GM12878 (cell line): ENCODE data around the gene ZNF212. TPM values are rescaled to one million over a fixed set of nuclear protein-coding genes. Genes with fewer than 3 reads are reported as not detected.

Experiments used
- ATAC-seq: fragments of 200-7000 bp; cut with Tn5 transposase; 3 replicates; pipeline ENCODE4 v1.9.1; 2020; ENCODE audit warnings: mild to moderate bottlenecking, moderate library complexity
- BruUV-seq: library from RNA; stranded (reverse); fragments of 400-500 nt; replicated peaks from 2 replicates; lab custom pipeline; 2021; lab: Mats Ljungman, UMichigan
- CTCF ChIA-PET: fragments of 300-600 bp; sonication (Branson Sonifier 250); formaldehyde crosslinking; extraction: SDS; loops from one replicate; lab custom pipeline; 2021; ENCODE audit warnings: inconsistent platforms; lab: Yijun Ruan, JAX
- POLR2A ChIA-PET: fragments of 350-600 bp; formaldehyde crosslinking; extraction: SDS; loops from one replicate; lab custom pipeline; 2021; ENCODE audit warnings: inconsistent platforms; lab: Charles Lee
- RAD21 ChIA-PET: fragments of 300-600 bp; sonication (Branson Sonifier 250); formaldehyde crosslinking; loops from one replicate; lab custom pipeline; 2023; ENCODE audit warnings: antibody characterized with exemption; ENCODE audit not compliant: unreplicated experiment; lab: Charles Lee
- SMC1A ChIA-PET: fragments of 300-600 bp; sonication (Branson Sonifier 250); formaldehyde crosslinking; loops from one replicate; lab custom pipeline; 2023; ENCODE audit not compliant: unreplicated experiment, uncharacterized antibody; lab: Charles Lee
- DNase-seq: peaks from one replicate; pipeline ENCODE4 v3.0.0-alpha.2; 2011; ENCODE audit warnings: low read depth, low spot score
- FAIRE-seq: peaks from 3 replicates; lab custom pipeline; 2011; peaks lifted over from hg19 to GRCh38; lab: Jason Lieb, UNC
- H2AFZ ChIP-seq: 2 replicates; pipeline ENCODE4 v1.6.0; 2011; ENCODE audit warnings: low read depth, low read length, control low read depth; ENCODE audit not compliant: control insufficient read depth
- H3K27ac ChIP-seq: 2 replicates; pipeline ENCODE4 v1.5.1; 2011; ENCODE audit warnings: control low read depth; ENCODE audit not compliant: control insufficient read depth, insufficient read depth
- H3K27me3 ChIP-seq, 2 experiments: replicated peaks in 1 of 2; 2 replicates each; pipeline versions ENCODE4 v1.6.0 to v1.6.1; 2011; ENCODE audit warnings: low read length in 1 of 2; ENCODE audit not compliant: control insufficient read depth in 2 of 2, insufficient read depth in 2 of 2
- H3K36me3 ChIP-seq, 2 experiments: 2 replicates each; pipeline ENCODE4 v1.5.1; 2011; ENCODE audit warnings: low read length in 1 of 2; ENCODE audit not compliant: control insufficient read depth in 2 of 2, insufficient read depth in 2 of 2
- H3K4me1 ChIP-seq: 2 replicates; pipeline ENCODE4 v1.6.1; 2011; ENCODE audit warnings: mild to moderate bottlenecking, low read length, moderate library complexity, mixed read lengths; ENCODE audit not compliant: control insufficient read depth, insufficient read depth
- H3K4me2 ChIP-seq: 2 replicates; pipeline ENCODE4 v1.6.0; 2011; ENCODE audit warnings: control low read depth; ENCODE audit not compliant: control insufficient read depth, insufficient read depth
- H3K4me3 ChIP-seq: fragments of 200-600 bp; sonication (generic); 2 replicates; pipeline ENCODE4 v1.5.1; 2016
- H3K79me2 ChIP-seq: 2 replicates; pipeline ENCODE4 v1.6.0; 2011; ENCODE audit warnings: low read length; ENCODE audit not compliant: control insufficient read depth, insufficient read depth
- H3K9ac ChIP-seq: 2 replicates; pipeline ENCODE4 v1.8.0; 2011; ENCODE audit warnings: low read length, control low read depth, mixed read lengths; ENCODE audit not compliant: control insufficient read depth, insufficient read depth
- H3K9me3 ChIP-seq: replicated peaks from 3 replicates; pipeline ENCODE4 v1.5.1; 2011; ENCODE audit warnings: mild to moderate bottlenecking, low read length; ENCODE audit not compliant: control insufficient read depth, insufficient read depth
- H4K20me1 ChIP-seq: 2 replicates; pipeline ENCODE4 v1.6.0; 2011; ENCODE audit not compliant: control insufficient read depth, insufficient read depth
- CEBPB ChIP-seq, 2 experiments: fragments of 150-350 bp in 1 of 2; IDR thresholded peaks; 2 replicates each; pipeline ENCODE4 v1.6.1; 2012 to 2014; ENCODE audit warnings: low read depth in 2 of 2, low read length in 2 of 2, borderline replicate concordance in 1 of 2, inconsistent platforms in 1 of 2
- DPF2 ChIP-seq: fragments of 450-650 bp; IDR thresholded peaks from 2 replicates; pipeline ENCODE4 v1.6.1; 2017; ENCODE audit warnings: mild to moderate bottlenecking
- RUNX3 ChIP-seq: IDR thresholded peaks from 2 replicates; pipeline ENCODE4 v1.6.1; 2012; ENCODE audit warnings: low read length, inconsistent platforms
- SIX5 ChIP-seq: IDR thresholded peaks from 2 replicates; pipeline ENCODE4 v1.6.1; 2011; ENCODE audit warnings: mild to moderate bottlenecking, low read depth, low read length, moderate library complexity; ENCODE audit not compliant: severe bottlenecking
- YBX1 ChIP-seq: fragments of 450-650 bp; IDR thresholded peaks from 2 replicates; pipeline ENCODE4 v1.6.1; 2016; ENCODE audit warnings: antibody characterized with exemption
- ZNF384 ChIP-seq: IDR thresholded peaks from 2 replicates; pipeline ENCODE4 v1.6.1; 2012; ENCODE audit warnings: low read depth, mild to moderate bottlenecking, low read length, improper control_type of control experiment, borderline replicate concordance
- ZZZ3 ChIP-seq: IDR thresholded peaks from 2 replicates; pipeline ENCODE4 v1.6.1; 2011; ENCODE audit warnings: low read depth; ENCODE audit not compliant: control insufficient read depth, insufficient read length
- WGBS: methylation state at CpG from one replicate; pipeline ENCODE4 v1.1.6; 2016; ENCODE audit warnings: low lambda C conversion rate; ENCODE audit not compliant: insufficient replicate concordance, insufficient coverage; ENCODE audit errors: missing lambda C conversion rate; 5-methylcytosine and 5-hydroxymethylcytosine counted together
- in situ Hi-C: fragments of 300-500 bp; cut with MboI; formaldehyde crosslinking; loops from 9 replicates; pipeline ENCODE4 v1.14.3; 2018; ENCODE audit warnings: mixed read lengths
- intact Hi-C: fragments of 100-400 bp; cut with micrococcal nuclease; formaldehyde crosslinking; loops from one replicate; pipeline ENCODE4 v1.14.2; 2022; ENCODE audit not compliant: unreplicated experiment
- polyA plus RNA-seq, 11 experiments: library from polyadenylated mRNA; depleted of rRNA in 4 of 11; unstranded in 6 of 11; stranded (reverse) in 5 of 11; fragments of >200 nt; fragmentation: Nextera tagmentation in 4 of 11; fragmentation: Illumina TruSeq in 1 of 11; extraction: Ambion mirVana in 4 of 11; extraction: Trizol in 1 of 11; gene quantifications; 1 replicate in 1 of 11; 2 replicates in 10 of 11; pipeline versions ENCODE4 v1.2.1 to v1.2.3, GENCODE V29; 2011 to 2016; ENCODE audit warnings: inconsistent platforms in 2 of 11, missing spikeins in 2 of 11, low read depth in 1 of 11
- total RNA-seq, 4 experiments: library from RNA; depleted of rRNA in 3 of 4; stranded (reverse); fragments of >200 nt in 3 of 4; fragmentation: Illumina TruSeq in 1 of 4; extraction: Trizol in 1 of 4; gene quantifications; 2 replicates each; pipeline versions ENCODE4 v1.2.1 to v1.2.3, GENCODE V29; 2013 to 2021

The ZNF212 gene
- total and polyA plus RNA-seq, 10 of the 15 experiments (the other 5 are each of a cell fraction or from before 2014, with no cell fraction given) = 1.2 to 11.6 (median 5.4) TPM

DNA sequence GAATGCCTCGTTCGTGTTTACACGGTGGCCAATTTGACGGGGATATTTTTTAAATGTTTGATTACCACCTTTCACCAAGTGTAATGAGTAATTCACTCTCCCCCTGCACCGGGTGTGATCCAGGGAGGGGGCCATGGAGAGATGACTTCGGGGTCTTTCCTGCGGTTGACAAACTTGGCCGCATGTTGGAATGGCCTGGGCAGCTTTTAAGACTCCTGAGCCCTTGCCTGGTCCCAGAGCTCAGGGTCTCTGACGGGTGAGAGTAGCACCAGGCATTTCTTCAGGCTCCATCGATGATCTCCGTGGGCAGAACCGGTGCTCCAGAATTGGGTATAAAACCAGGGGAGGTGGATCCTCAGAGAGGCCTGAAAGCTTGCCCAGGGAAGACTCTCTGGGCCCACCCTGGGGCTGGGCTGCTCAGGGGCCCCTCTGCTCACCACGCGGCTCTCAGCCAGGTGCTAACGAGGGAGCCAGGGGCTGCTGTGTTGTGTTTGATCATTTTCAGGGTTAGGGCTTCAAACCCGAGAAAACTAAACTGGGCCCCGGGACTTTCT is 43.2 kb upstream of the ZNF212 start:
- no TSS peak for BruUV-seq
- SMC1A ChIA-PET = interaction anchor here (0.8 to 1.6 kb wide), 4 partner anchors 15 to 89 kb away, joined by 3 to 4 read pairs (median 4); no protein-coding TSS in a partner anchor
- in situ Hi-C loops (no loop called here), intact Hi-C loops (loop anchor here (5.0 kb wide), 1 partner anchor 41 kb away; the partner anchor contains the start of gene ZNF212)
- CTCF ChIA-PET = interaction anchor here (0.6 to 2.7 kb wide), 7 partner anchors 8 to 131 kb away, joined by 3 to 11 read pairs (median 6); partner anchors contain the start of gene ZNF398
- peak; percentile 38 for TF ChIP-seq RUNX3
- TF ChIP-seq ZZZ3 = no peak
- no peak for TF ChIP-seq DPF2
- TF ChIP-seq ZNF384 = no peak
- no peak for TF ChIP-seq YBX1
- no peak for TF ChIP-seq SIX5
- no peak for TF ChIP-seq CEBPB (IDR thresholded peaks at IDR 0.05; ENCODE audit: borderline replicate concordance in 1 of 2, low read depth in 2 of 2, low read length in 2 of 2)
- Histone ChIP-seq H3K36me3 (peaks cover 7 to 12% of the 10 kb centered on the region in 2 experiments), H3K4me3 (peak overlapping the region; percentile 88), H3K4me2 (peak overlapping the region; percentile 64), H3K79me2 (peaks cover 34% of the 10 kb centered on the region), H3K27ac (peak overlapping the region; percentile 82), H3K4me1 (0 out of 2 replicates have a peak, but pooled peaks cover 3% of the 10 kb centered on the region), H3K9me3 (no peaks in the 10 kb centered on the region), H3K27me3 (no peaks in the 10 kb centered on the region), H3K9ac (peak overlapping the region; percentile 93), H4K20me1 (no peaks in the 10 kb centered on the region), H2AFZ (peak overlapping the region; percentile 39)
- peak; percentile 37 for ATAC-seq
- WGBS = 0% methylated on average over 17 of the region's 17 CpGs
- no peak for DNase-seq
- no peak for FAIRE-seq
- POLR2A ChIA-PET = interaction anchor here (0.6 to 4.3 kb wide), 3 partner anchors 49 to 69 kb away, joined by 3 to 20 read pairs (median 3); partner anchors contain the start of gene ZNF398
- RAD21 ChIA-PET = interaction anchor here (1.7 to 2.1 kb wide), 5 partner anchors 50 to 229 kb away, joined by 4 to 15 read pairs (median 5); partner anchors contain the start of genes ZNF398, ZNF425 and ZNF783
